ENCODE data around the gene RPLP2. TPM values are rescaled to one million over a fixed set of nuclear protein-coding genes. Genes with fewer than 3 reads are reported as not detected.

RPLP2 gene
- total RNA-seq, 1 donor from 2014 or later, result 2,673 TPM

- DNase-seq (ENCODE audit: low spot score), result no peak
Observed at GRCh38 chr11:833114-833791, 23.5 kb downstream of the RPLP2 start.

GRCh38 chr11:833849-834311, 24.1 kb downstream of the RPLP2 start:
- DNase-seq (ENCODE audit: low spot score), result no peak

GRCh38 chr11:834371-835316, 24.9 kb downstream of the RPLP2 start:
- DNase-seq (ENCODE audit: low spot score), result no peak

- DNase-seq (ENCODE audit: low spot score), result no peak
Observed at GRCh38 chr11:836274-836673, 26.5 kb downstream of the RPLP2 start.

- DNase-seq (ENCODE audit: low spot score), result no peak
Observed at GRCh38 chr11:836700-837099, 26.9 kb downstream of the RPLP2 start.

- no peak for DNase-seq (ENCODE audit: low spot score)
Observed at GRCh38 chr11:837189-837989, 27.6 kb downstream of the RPLP2 start.

- no peak for DNase-seq (ENCODE audit: low spot score)
Observed at GRCh38 chr11:837990-838307, 28.2 kb downstream of the RPLP2 start.

GRCh38 chr11:838441-839279, 28.9 kb downstream of the RPLP2 start:
- DNase-seq (ENCODE audit: low spot score), result no peak

- no peak for DNase-seq (ENCODE audit: low spot score)
Observed at GRCh38 chr11:839280-839623, 29.5 kb downstream of the RPLP2 start.

GRCh38 chr11:839875-840617, 30.3 kb downstream of the RPLP2 start:
- DNase-seq (ENCODE audit: low spot score), result no peak

- DNase-seq (ENCODE audit: low spot score), result no peak
Observed at GRCh38 chr11:841981-842369, 32.2 kb downstream of the RPLP2 start.

- DNase-seq (ENCODE audit: low spot score), result peak; percentile 97
Observed at GRCh38 chr11:842370-843002, 32.7 kb downstream of the RPLP2 start, which contains the start of the genes POLR2L and TSPAN4. Gene POLR2L, minus strand, starts transcription at chr11:842529. Its CDS starts 21 bp downstream, at chr11:842508. Gene TSPAN4, plus strand, starts transcription at chr11:842852. Its CDS starts 7,453 bp downstream, at chr11:850305.

GRCh38 chr11:843086-843734, 33.4 kb downstream of the RPLP2 start:
- no peak for DNase-seq (ENCODE audit: low spot score)

- peak; percentile 97 for DNase-seq (ENCODE audit: low spot score)
Observed at GRCh38 chr11:843818-844692, 34.3 kb downstream of the RPLP2 start.

- peak; percentile 96 for DNase-seq (ENCODE audit: low spot score)
Observed at GRCh38 chr11:844693-845644, 35.2 kb downstream of the RPLP2 start.

GRCh38 chr11:845872-846495, 36.2 kb downstream of the RPLP2 start:
- DNase-seq (ENCODE audit: low spot score), result no peak
